ENCODE measurements around the gene TGFBR3. TPM values are rescaled to one million over a fixed set of nuclear protein-coding genes. Genes with fewer than 3 reads are reported as not detected.

TGFBR3 gene
- total RNA-seq, 1 experiment from 2014 or later = 14.5 TPM

DNA sequence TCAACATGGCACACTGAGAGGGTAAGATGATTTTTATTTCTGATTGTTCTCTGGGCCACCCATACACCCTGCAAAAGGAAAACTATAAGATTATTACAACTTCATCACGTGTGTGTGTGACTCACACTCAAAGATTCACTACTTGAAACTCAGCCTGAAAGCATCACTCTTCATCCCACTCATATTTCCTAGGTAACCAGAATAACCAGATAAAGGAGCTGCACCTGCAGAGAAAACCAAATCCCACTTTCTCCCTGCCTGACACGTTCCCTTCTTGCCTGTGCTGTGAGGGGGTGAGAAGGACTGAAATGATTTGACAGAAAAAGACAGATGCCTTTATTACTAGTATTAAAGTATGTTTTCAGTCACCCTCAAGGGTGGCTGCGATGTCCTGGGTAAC is 131.6 kb downstream of the TGFBR3 start:
- TF ChIP-seq CTCF (IDR thresholded peaks at IDR 0.05) (no peak), SIN3A (IDR thresholded peaks at IDR 0.05; ENCODE audit: borderline replicate concordance, insufficient read depth, low read depth, low read length) (no peak), REST (IDR thresholded peaks at IDR 0.05; ENCODE audit: insufficient read depth in 1 of 2, low read depth in 2 of 2, low read length in 1 of 2) (no peak), POLR2AphosphoS5 (IDR thresholded peaks at IDR 0.05; ENCODE audit: low read depth, low read length) (no peak), TCF7L2 (IDR thresholded peaks at IDR 0.05; ENCODE audit: low read depth, low read length) (no peak)
- intact Hi-C loops (cut with micrococcal nuclease; ENCODE audit: unreplicated experiment) (no loop called here), in situ Hi-C loops (cut with HindIII; ENCODE audit: low pct_unique_long_range_greater_than_20kb, low sequenced_read_pairs) (no loop called here)
- H3K4me3 ChIP-seq (ENCODE audit: low read depth in 2 of 2, low read length in 2 of 2) = no peak overlapping the region
- no peak for ATAC-seq
- H3K27ac ChIP-seq (ENCODE audit: low read length) = no peak overlapping the region
- POLR2A ChIA-PET = no interaction called here
- no peaks in the 10 kb centered on the region for H3K9me3 ChIP-seq (ENCODE audit: control insufficient read depth, insufficient read depth, low read depth, low read length)
- no TSS peak for BruUV-seq (replicated peaks)
- DNase-seq (ENCODE audit: low read depth, low spot score) = no peak
- no peaks in the 10 kb centered on the region for H3K36me3 ChIP-seq (ENCODE audit: control insufficient read depth, insufficient read depth, low read length)
- peaks cover 12% of the 10 kb centered on the region; the same call in 1 of the 2 replicates for H3K4me1 ChIP-seq (ENCODE audit: control insufficient read depth, insufficient read depth, low read length)
- H3K27me3 ChIP-seq (ENCODE audit: control insufficient read depth, insufficient read depth, low read length) = no peaks in the 10 kb centered on the region
- CTCF ChIA-PET = no interaction called here

- Histone ChIP-seq H3K36me3 (ENCODE audit: control insufficient read depth, insufficient read depth, low read length) (no peaks in the 10 kb centered on the region), H3K4me1 (ENCODE audit: control insufficient read depth, insufficient read depth, low read length) (peaks cover 12% of the 10 kb centered on the region; the same call in 1 of the 2 replicates), H3K27ac (ENCODE audit: low read length) (no peak overlapping the region), H3K27me3 (ENCODE audit: control insufficient read depth, insufficient read depth, low read length) (no peaks in the 10 kb centered on the region), H3K4me3 (ENCODE audit: low read depth in 2 of 2, low read length in 2 of 2) (no peak overlapping the region), H3K9me3 (ENCODE audit: control insufficient read depth, insufficient read depth, low read depth, low read length) (no peaks in the 10 kb centered on the region)
- in situ Hi-C loops (cut with HindIII; ENCODE audit: low pct_unique_long_range_greater_than_20kb, low sequenced_read_pairs) (no loop called here), intact Hi-C loops (cut with micrococcal nuclease; ENCODE audit: unreplicated experiment) (no loop called here)
- DNase-seq (ENCODE audit: low read depth, low spot score) (no peak), ATAC-seq (no peak)
- no peak for TF ChIP-seq TCF7L2 (IDR thresholded peaks at IDR 0.05; ENCODE audit: low read depth, low read length)
- TF ChIP-seq REST (IDR thresholded peaks at IDR 0.05; ENCODE audit: insufficient read depth in 1 of 2, low read depth in 2 of 2, low read length in 1 of 2) = no peak
- TF ChIP-seq CTCF (IDR thresholded peaks at IDR 0.05) = no peak
- no peak for TF ChIP-seq SIN3A (IDR thresholded peaks at IDR 0.05; ENCODE audit: borderline replicate concordance, insufficient read depth, low read depth, low read length)
- TF ChIP-seq POLR2AphosphoS5 (IDR thresholded peaks at IDR 0.05; ENCODE audit: low read depth, low read length) = no peak
- ChIA-PET CTCF (no interaction called here), POLR2A (no interaction called here)
- no TSS peak for BruUV-seq (replicated peaks)
Measured at GRCh38 chr1:91753878-91754277, 132.1 kb downstream of the TGFBR3 start.

Data from Panc1 (cell line).